Left lung (tissue), 10 donors: ENCODE data around the gene DHRS4L2. TPM values are rescaled to one million over a fixed set of nuclear protein-coding genes. Genes with fewer than 3 reads are reported as not detected.
"Not testable (repeated sequence)": the region's sequence is repeated elsewhere in the genome, so short reads cannot be mapped to it uniquely, and the experiment has no call there.

ENCODE experiments used
- ATAC-seq: fragments of 200-7000 bp; cut with Tn5 transposase; one replicate; pipeline ENCODE4 v1.9.1; 2020; ENCODE audit warnings: moderate library complexity
- DNase-seq, 4 donors: peaks; one replicate each; pipeline ENCODE4 v3.0.0-alpha.2; 2013 to 2020
- H3K27ac ChIP-seq, 2 donors: fragments of 200-600 bp; sonication (generic) in 1 of 2; one replicate each; pipeline versions ENCODE4 v1.5.0 to v1.8.0; 2020 to 2021
- H3K27me3 ChIP-seq, 2 donors: fragments of 200-600 bp; sonication (generic) in 1 of 2; one replicate each; pipeline versions ENCODE4 v1.5.0 to v1.8.0; 2020 to 2021
- H3K36me3 ChIP-seq, 2 donors: fragments of 200-600 bp; sonication (generic) in 1 of 2; one replicate each; pipeline versions ENCODE4 v1.5.0 to v1.8.0; 2020 to 2021
- H3K4me1 ChIP-seq, 2 donors: fragments of 200-600 bp; one replicate each; pipeline ENCODE4 v1.8.0; 2021
- H3K4me3 ChIP-seq, 2 donors: fragments of 200-600 bp; sonication (generic) in 1 of 2; one replicate each; pipeline versions ENCODE4 v1.5.0 to v1.8.0; 2020 to 2021; ENCODE audit warnings: mild to moderate bottlenecking in 1 of 2
- H3K9me3 ChIP-seq, 2 donors: fragments of 200-600 bp; sonication (generic) in 1 of 2; one replicate each; pipeline versions ENCODE4 v1.5.0 to v1.8.0; 2020 to 2021
- CTCF ChIP-seq, 2 donors: fragments of 200-600 bp; sonication (generic) in 1 of 2; IDR thresholded peaks; one replicate each; pipeline versions ENCODE4 v1.5.0 to v1.8.0; 2021; ENCODE audit warnings: antibody characterized with exemption in 2 of 2
- intact Hi-C, 2 donors: fragments of 100-400 bp; cut with DNase I; formaldehyde crosslinking; loops; one replicate each; pipeline versions ENCODE4 v1.11.2 to v1.14.2; 2022
- polyA plus RNA-seq, 6 donors: library from polyadenylated mRNA; unstranded; fragments of 120-200 nt; gene quantifications; one replicate each; pipeline ENCODE4 v1.2.1, GENCODE V29; 2013; ENCODE audit not compliant: insufficient read length in 6 of 6
- total RNA-seq, 2 donors: library from RNA; stranded (reverse); fragmentation: NEBNext Ultra II Directional; extraction: Animal tissue kit (Norgen Biotek cat#: 25700); gene quantifications; one replicate each; pipeline ENCODE4 v1.2.1, GENCODE V29; 2021
- donor health status: DM: no; HTN: yes; CAD: no.
- donor health status: DM: no; HTN: no; CAD: no.

Gene DHRS4L2
- total and polyA plus RNA-seq, 8 donors: 13.8 to 32.8 (median 26.4) TPM

DNA sequence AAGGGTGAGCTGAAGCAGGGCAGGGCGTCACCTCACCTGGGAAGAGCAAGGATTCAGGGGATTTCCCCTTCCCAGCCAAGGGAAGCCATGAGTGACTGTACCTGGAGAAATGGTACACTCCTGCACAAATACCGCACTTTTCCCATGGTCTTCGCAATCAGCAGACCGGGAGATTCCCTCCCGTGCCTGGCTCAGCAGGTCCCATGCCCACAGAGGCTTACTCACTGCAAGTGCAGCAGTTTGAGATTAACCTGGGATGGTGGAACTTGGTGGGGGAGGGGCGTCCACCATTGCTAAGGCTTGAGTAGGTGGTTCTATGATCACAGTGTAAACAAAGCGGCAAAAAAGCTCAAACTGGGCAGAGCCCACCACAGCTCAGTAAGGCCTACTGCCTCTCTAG is 46.1 kb upstream of the DHRS4L2 start:
- DNase-seq (no peak), ATAC-seq (no peak)
- TF ChIP-seq CTCF (IDR thresholded peaks at IDR 0.05): no peak
- intact Hi-C loops: no loop called here
- H3K27me3 ChIP-seq: no peaks in the 10 kb centered on the region
- H3K4me3 ChIP-seq: no peak overlapping the region
- no peaks in the 10 kb centered on the region for H3K4me1 ChIP-seq
- no peak overlapping the region for H3K27ac ChIP-seq
- H3K9me3 ChIP-seq: no peaks in the 10 kb centered on the region
- H3K36me3 ChIP-seq: peaks cover 0 to 12% of the 10 kb centered on the region in 2 donors

DNA sequence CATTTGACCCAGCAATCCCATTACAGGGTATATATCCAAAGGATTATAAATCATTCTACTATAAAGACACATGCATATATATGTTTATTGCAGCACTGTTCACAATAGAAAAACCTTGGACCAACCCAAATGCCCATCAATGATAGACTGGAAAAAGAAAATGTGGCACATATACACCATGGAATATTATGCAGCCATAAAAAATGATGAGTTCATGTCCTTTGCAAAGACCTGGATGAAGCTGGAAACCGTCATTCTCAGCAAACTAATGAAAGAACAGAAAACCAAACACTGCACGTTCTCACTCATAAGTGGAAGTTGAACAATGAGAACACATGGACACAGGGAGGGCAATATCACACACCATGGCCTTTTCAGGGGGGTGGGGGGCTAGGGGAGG is 39.7 kb upstream of the DHRS4L2 start:
- H3K4me3 ChIP-seq, H3K36me3 ChIP-seq, H3K27ac ChIP-seq, H3K9me3 ChIP-seq, H3K27me3 ChIP-seq, DNase-seq, ATAC-seq, intact Hi-C loops: not testable (repeated sequence)
- peaks cover under 1 to 11% of the 10 kb centered on the region in 2 donors for H3K4me1 ChIP-seq

GRCh38 chr14:23950411-23951135 is 38.2 kb upstream of the DHRS4L2 start:
- no peak overlapping the region for H3K27ac ChIP-seq
- no peak for TF ChIP-seq CTCF (IDR thresholded peaks at IDR 0.05)
- no peak overlapping the region for H3K4me3 ChIP-seq
- peaks cover 3 to 20% of the 10 kb centered on the region in 2 donors for H3K4me1 ChIP-seq
- ATAC-seq (no peak), DNase-seq (no peak)
- H3K9me3 ChIP-seq: peaks cover 0 to 6% of the 10 kb centered on the region in 2 donors
- intact Hi-C loops: no loop called here
- no peaks in the 10 kb centered on the region for H3K36me3 ChIP-seq
- no peaks in the 10 kb centered on the region for H3K27me3 ChIP-seq

DNA sequence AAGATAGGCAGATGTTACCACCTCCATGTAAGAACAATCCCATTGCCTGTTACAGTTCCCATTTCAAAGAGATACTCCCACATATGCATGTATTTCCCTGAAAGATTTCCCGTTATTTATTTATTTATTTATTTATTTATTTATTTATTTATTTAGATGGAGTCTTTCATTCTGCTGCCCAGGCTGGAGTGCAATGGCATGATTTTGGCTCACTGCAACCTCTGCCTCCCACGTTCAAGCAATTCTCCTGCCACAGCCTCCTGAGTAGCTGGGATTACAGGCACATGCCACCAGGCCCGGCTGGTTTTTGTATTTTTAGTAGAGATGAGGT is 37.6 kb upstream of the DHRS4L2 start:
- intact Hi-C loops, H3K4me3 ChIP-seq, H3K27me3 ChIP-seq, H3K9me3 ChIP-seq, H3K27ac ChIP-seq, H3K36me3 ChIP-seq, DNase-seq, ATAC-seq: not testable (repeated sequence)
- peaks cover 3 to 20% of the 10 kb centered on the region in 2 donors for H3K4me1 ChIP-seq

GRCh38 chr14:23951590-23952201 is 37.0 kb upstream of the DHRS4L2 start:
- Histone ChIP-seq H3K4me1 (peaks cover 3 to 20% of the 10 kb centered on the region in 2 donors), H3K36me3 (peaks cover 0 to 6% of the 10 kb centered on the region in 2 donors), H3K27ac (no peak overlapping the region), H3K27me3 (no peaks in the 10 kb centered on the region), H3K9me3 (peaks cover 0 to 6% of the 10 kb centered on the region in 2 donors), H3K4me3 (no peak overlapping the region)
- intact Hi-C loops: no loop called here
- TF ChIP-seq CTCF (IDR thresholded peaks at IDR 0.05): no peak
- ATAC-seq: no peak
- DNase-seq: no peak

- peak; percentile 30 for ATAC-seq
- H3K9me3 ChIP-seq, DNase-seq, H3K27me3 ChIP-seq, intact Hi-C loops, H3K36me3 ChIP-seq: not testable (repeated sequence)
- H3K27ac ChIP-seq: peak overlapping the region; percentile 86 to 90
- H3K4me1 ChIP-seq: peaks cover 3 to 20% of the 10 kb centered on the region in 2 donors
- peak overlapping the region; percentile 81 to 90 for H3K4me3 ChIP-seq
These were observed 35.6 kb upstream of the DHRS4L2 start for GRCh38 chr14:23953116-23953463.
